Activated naive CD4-positive, alpha-beta T cell treated with anti-CD3 and anti-CD28 coated beads, Interleukin-2, amount 50 U/mL, for 72 hours (primary cell): ENCODE results near the gene CDHR2. TPM values are rescaled to one million over a fixed set of nuclear protein-coding genes. Genes with fewer than 3 reads are reported as not detected.
"Not testable (repeated sequence)": the region's sequence is repeated elsewhere in the genome, so short reads cannot be mapped to it uniquely, and the experiment has no call there.

Source experiments
- ATAC-seq, 2 donors: fragments of 150-1000 bp; cut with Tn5 transposase; 2 replicates each; pipeline ENCODE4 v1.10.0; 2021; ENCODE audit warnings: mild to moderate bottlenecking in 2 of 2, moderate library complexity in 2 of 2
- DNase-seq, 2 donors: peaks; one replicate each; pipeline ENCODE4 v3.0.0; 2021 to 2022; ENCODE audit warnings: low spot score in 2 of 2
- H3K27ac Mint-ChIP-seq, 2 donors: one replicate each; pipeline ENCODE4 v1.8.0; 2022; ENCODE audit warnings: mild to moderate bottlenecking in 2 of 2, mixed read lengths in 2 of 2
- H3K36me3 Mint-ChIP-seq, 2 donors: one replicate each; pipeline ENCODE4 v1.8.0; 2022; ENCODE audit warnings: mixed read lengths in 2 of 2
- H3K9me3 Mint-ChIP-seq, 2 donors: one replicate each; pipeline ENCODE4 v1.8.0; 2022; ENCODE audit warnings: mixed read lengths in 2 of 2
- total RNA-seq, 2 donors: library from RNA; stranded (reverse); gene quantifications; one replicate each; pipeline ENCODE4 v1.2.3, GENCODE V29; 2022

CDHR2 gene
- total RNA-seq, 2 donors from 2014 or later = 0.05 to 0.54 TPM

DNA sequence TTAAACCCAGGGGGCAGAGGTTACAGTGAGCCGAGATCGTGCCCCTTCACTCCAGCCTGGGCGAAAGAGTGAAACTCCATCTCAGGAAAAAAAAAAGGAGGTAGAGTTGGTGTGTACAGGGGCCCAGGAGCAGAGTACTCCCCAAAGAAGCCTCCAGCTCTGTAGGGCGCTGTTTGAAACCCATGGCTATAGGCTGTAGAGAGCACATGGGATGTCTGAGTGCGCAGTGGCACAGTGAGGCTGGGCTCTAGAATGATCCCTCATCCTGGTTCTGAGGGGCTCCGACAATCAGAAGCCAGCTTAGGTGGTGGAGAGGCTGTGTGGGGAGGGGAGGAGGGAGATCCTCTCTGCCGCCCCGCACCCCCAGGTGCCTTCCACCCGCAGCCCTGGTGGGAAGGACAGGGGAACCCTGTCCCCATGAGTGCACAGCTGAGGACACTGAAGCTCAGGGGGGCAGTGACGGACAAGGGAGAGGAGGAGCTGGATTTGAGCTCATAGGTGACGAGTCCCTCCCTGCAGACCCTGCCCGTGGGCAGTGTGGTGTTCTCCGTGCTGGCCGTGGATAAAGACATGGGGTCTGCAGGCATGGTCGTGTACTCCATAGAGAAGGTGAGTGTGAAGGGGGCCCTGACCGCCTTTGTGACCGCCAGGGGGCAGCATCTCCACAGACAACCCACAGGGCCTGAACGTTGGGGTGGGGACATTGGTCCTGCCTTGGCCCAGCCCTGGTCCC is 24.6 kb downstream of the CDHR2 start:
- DNase-seq (peak; percentile 77 to 86), ATAC-seq (peak; percentile 94 to 95)
- Mint-ChIP-seq H3K27ac (no peak overlapping the region), H3K36me3 (no peaks in the 10 kb centered on the region), H3K9me3 (no peaks in the 10 kb centered on the region)

DNA sequence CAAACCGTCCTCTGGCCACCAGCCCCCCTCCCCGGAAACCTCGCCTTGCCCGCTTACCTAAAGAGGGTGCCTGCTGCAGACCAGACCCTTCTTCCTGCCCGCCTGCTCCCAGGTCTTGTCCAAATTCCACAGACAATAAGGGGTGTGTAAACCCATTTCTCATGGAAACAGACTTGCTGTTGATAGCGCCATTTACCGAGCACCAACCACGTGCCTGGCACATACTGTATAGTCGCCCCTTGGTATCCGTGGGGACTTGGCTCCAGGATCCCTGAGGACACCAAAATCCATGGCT is 25.1 kb downstream of the CDHR2 start:
- ATAC-seq = no peak
- Mint-ChIP-seq H3K27ac (no peak overlapping the region), H3K9me3 (no peaks in the 10 kb centered on the region), H3K36me3 (no peaks in the 10 kb centered on the region)
- DNase-seq = no peak

DNA sequence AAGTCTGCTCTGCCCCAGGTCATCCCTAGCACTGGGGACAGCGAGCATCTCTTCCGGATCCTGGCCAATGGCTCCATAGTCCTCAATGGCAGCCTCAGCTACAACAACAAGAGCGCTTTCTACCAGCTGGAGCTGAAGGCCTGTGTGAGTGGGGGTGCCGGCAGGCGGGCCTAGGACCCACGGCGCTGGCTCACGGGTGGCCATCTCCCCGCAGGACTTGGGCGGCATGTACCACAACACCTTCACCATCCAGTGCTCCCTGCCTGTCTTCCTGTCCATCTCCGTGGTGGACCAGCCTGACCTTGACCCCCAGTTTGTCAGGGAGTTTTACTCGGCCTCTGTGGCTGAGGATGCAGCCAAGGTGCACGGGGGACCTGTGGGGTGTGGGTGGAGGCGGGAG is 25.9 kb downstream of the CDHR2 start:
- H3K9me3 Mint-ChIP-seq = no peaks in the 10 kb centered on the region
- no peak for DNase-seq
- ATAC-seq = no peak
- no peaks in the 10 kb centered on the region for H3K36me3 Mint-ChIP-seq
- no peak overlapping the region for H3K27ac Mint-ChIP-seq

GRCh38 chr5:176575488-176576422 is 26.6 kb downstream of the CDHR2 start:
- Mint-ChIP-seq H3K27ac (no peak overlapping the region), H3K36me3 (no peaks in the 10 kb centered on the region), H3K9me3 (no peaks in the 10 kb centered on the region)
- DNase-seq (no peak), ATAC-seq (no peak)

DNA sequence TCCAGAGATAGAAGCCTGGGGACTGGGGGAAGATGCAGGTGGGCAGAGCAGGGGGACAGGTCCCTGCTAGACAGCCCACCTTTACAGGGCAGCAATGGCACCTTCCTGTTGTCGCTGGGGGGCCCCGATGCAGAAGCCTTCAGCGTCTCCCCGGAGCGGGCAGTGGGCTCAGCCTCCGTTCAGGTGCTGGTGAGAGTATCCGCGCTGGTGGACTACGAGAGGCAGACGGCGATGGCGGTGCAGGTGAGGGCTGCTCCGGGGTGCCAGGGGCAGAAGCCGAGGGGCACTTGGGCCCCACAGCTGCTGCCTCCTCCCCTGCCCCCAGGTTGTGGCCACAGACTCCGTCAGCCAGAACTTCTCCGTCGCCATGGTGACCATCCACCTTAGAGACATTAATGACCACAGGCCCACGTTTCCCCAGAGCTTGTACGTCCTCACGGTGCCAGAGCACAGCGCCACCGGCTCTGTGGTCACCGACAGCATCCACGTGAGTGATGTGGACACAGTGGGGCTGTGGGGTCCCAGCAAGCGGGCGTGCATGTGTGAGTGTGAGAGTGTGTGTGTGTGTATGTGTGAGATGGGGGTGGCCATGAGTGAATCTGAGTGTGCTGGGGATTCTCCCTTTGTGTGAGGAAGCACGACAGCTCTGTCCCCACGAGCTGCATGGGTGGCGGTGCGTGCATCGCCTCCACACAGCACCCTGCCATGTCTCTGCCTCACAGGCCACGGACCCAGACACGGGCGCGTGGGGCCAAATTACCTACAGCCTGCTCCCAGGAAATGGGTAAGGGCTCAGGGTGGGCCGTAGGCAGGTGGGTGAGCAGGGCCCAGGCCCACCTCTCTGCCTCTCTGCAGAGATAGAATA is 28.4 kb downstream of the CDHR2 start:
- H3K36me3 Mint-ChIP-seq = no peaks in the 10 kb centered on the region
- ATAC-seq = no peak
- H3K27ac Mint-ChIP-seq = no peak overlapping the region
- DNase-seq = no peak
- H3K9me3 Mint-ChIP-seq = no peaks in the 10 kb centered on the region

DNA sequence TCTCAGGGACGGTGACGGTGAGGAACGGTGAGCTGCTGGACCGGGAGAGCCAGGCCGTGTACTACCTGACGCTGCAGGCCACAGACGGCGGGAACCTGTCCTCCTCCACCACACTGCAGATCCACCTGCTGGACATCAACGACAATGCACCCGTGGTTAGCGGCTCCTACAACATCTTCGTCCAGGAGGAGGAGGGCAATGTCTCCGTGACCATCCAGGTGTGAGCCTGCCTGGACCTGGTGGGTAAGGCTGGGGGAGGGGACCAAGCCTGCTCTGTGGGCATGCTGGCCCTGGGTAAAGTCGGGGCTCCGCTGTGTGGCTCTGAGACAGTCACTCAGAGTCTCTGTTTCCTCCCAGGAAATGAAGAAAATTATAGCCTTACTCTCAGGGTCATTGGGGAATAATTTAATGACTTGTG is 29.3 kb downstream of the CDHR2 start:
- no peaks in the 10 kb centered on the region for H3K9me3 Mint-ChIP-seq
- no peak overlapping the region for H3K27ac Mint-ChIP-seq
- no peaks in the 10 kb centered on the region for H3K36me3 Mint-ChIP-seq
- DNase-seq (peak in 1 of 2 donors; percentile 25), ATAC-seq (peak; percentile 28 to 53)

DNA sequence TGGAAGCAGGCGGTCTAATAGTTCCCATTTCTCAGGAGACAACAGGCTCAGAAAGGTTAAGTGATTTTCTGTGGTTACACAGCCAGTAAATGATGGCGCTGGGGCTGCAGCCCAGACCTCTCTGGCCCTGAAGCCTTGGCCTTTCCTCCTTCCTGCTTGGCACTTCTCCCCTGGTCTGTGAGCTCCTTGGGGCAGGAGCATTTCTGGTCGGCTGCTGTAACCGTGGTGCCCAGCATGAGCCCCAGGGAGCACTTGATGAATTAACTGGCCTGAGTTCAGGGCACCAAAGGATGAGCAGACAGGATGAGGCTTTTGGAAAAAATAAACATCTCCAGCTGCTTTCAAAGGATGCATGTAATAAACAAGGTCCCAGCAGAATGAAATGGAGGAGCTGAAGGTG is 30.2 kb downstream of the CDHR2 start:
- no peaks in the 10 kb centered on the region for H3K9me3 Mint-ChIP-seq
- H3K27ac Mint-ChIP-seq = no peak overlapping the region
- H3K36me3 Mint-ChIP-seq = no peaks in the 10 kb centered on the region
- ATAC-seq (no peak), DNase-seq (no peak)

DNA sequence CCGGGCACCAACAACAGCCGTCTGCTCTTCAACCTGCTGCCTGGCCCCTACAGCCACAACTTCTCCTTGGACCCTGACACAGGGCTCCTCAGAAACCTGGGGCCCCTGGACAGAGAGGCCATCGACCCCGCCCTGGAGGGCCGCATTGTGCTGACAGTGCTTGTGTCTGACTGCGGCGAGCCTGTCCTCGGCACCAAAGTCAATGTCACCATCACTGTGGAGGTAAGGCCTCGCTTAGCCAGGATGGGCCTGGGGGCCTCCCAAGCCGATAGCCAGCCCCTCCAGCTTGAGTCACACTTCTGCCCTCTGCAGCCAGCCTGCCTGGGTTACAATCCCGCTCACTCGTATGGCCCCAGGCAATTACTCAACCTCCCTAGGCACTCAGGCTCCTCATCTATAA is 32.2 kb downstream of the CDHR2 start:
- H3K36me3 Mint-ChIP-seq = peaks cover 6 to 10% of the 10 kb centered on the region in 2 donors
- ATAC-seq (no peak), DNase-seq (no peak)
- H3K27ac Mint-ChIP-seq = no peak overlapping the region
- H3K9me3 Mint-ChIP-seq = peaks cover 0 to 4% of the 10 kb centered on the region in 2 donors

GRCh38 chr5:176583076-176583475 is 33.9 kb downstream of the CDHR2 start:
- peaks cover 0 to 4% of the 10 kb centered on the region in 2 donors for H3K9me3 Mint-ChIP-seq
- ATAC-seq (no peak), DNase-seq (no peak)
- H3K36me3 Mint-ChIP-seq = peaks cover 6 to 10% of the 10 kb centered on the region in 2 donors
- H3K27ac Mint-ChIP-seq = no peak overlapping the region

DNA sequence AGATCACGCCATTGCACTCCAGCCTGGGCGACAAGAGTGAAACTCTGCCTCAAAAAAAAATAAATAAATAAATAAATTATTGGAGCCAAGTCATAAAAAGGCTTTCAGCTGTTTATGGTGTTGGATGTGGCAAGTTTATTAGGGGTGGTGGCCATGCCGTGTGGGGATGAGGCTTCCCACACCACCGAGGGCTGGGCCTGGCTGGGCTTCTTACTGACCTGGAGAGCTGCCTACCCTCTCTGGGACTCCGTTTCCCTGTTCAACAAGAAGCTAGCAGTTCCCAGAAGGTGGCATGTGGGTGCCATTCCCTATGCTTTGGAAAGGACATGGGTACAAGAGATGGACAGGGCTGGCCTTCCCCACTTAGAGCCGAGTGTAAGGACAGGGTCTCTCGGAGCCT is 38.3 kb downstream of the CDHR2 start:
- peaks cover 6 to 10% of the 10 kb centered on the region in 2 donors for H3K36me3 Mint-ChIP-seq
- H3K9me3 Mint-ChIP-seq = peaks cover 0 to 4% of the 10 kb centered on the region in 2 donors
- ATAC-seq = no peak
- no peak for DNase-seq
- H3K27ac Mint-ChIP-seq = no peak overlapping the region

DNA sequence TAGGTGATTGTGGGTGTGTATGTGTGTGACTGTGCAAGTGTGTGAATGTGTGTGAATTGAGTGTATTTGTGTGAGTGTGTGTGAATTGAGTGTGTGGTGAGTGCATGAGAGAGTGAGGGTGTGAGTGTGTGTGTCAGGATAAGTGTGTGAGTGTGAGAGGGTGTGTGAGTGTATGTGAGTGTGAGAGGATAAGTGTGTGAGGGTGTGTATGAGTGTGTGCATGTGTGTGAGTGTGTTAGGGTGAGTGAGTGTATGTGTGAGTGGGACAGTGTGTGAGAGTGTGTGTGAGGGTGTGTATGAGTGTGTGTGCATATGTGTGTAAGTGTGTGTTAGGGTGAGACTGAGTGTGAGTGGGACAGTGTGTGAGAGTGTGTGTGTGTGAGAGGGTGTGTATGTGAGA is 39.2 kb downstream of the CDHR2 start:
- no peak for DNase-seq
- ATAC-seq = no peak
- no peak overlapping the region for H3K27ac Mint-ChIP-seq
- peaks cover 0 to 4% of the 10 kb centered on the region in 2 donors for H3K9me3 Mint-ChIP-seq
- peaks cover 6 to 10% of the 10 kb centered on the region in 2 donors for H3K36me3 Mint-ChIP-seq

DNA sequence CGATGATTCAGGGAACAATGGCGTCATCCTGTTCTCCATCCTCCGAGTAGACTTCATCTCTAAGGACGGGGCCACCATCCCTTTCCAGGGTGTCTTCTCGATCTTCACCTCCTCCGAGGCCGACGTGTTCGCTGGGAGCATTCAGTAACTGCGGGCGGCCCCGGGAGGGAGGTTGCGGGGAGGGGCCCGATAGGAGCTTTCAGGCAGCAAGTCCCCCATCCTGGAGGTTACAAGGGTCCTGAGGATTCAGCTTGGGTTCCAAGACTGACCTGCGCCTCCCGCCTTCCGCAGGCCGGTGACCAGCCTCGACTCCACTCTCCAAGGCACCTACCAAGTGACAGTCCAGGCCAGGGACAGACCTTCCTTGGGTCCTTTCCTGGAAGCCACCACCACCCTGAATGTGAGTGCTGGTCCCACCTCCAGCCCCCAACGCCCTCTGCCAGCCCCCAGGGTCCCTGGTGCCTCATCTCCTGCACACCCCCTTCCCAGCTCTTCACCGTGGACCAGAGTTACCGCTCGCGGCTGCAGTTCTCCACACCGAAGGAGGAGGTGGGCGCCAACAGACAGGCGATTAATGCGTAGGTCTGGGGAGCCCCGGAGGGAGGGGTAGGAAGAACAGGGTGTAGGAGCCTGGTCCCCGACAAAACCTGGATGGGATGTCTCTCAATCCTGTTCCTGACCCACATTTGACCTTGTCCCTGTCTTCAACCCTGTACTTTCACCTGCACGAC is 40.1 kb downstream of the CDHR2 start:
- H3K9me3 Mint-ChIP-seq = peaks cover 0 to 4% of the 10 kb centered on the region in 2 donors
- no peak for ATAC-seq
- peaks cover 6 to 10% of the 10 kb centered on the region in 2 donors for H3K36me3 Mint-ChIP-seq
- no peak overlapping the region for H3K27ac Mint-ChIP-seq
- DNase-seq = no peak

DNA sequence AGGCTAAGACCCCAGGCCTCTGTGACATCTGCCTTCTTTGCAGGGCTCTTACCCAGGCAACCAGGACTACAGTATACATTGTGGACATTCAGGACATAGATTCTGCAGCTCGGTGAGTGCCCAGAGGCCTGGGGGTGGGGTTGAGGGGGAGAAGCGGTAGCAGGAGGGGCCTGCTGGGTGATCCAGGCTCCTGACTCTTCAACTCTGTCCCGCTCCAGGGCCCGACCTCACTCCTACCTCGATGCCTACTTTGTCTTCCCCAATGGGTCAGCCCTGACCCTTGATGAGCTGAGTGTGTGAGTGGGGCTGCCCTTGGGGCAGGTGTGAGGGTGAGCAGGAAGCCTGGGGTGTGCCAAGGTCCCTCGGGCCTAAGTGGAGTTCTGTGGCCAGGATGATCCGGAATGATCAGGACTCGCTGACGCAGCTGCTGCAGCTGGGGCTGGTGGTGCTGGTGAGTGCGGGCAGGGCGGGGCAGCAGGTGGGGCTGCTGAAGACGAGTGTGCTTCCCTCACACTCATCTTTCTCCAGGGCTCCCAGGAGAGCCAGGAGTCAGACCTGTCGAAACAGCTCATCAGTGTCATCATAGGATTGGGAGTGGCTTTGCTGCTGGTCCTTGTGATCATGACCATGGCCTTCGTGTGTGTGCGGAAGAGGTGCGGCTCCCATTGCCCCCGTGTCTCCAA is 41.0 kb downstream of the CDHR2 start:
- ATAC-seq (no peak), DNase-seq (no peak)
- Mint-ChIP-seq H3K9me3 (peaks cover 0 to 4% of the 10 kb centered on the region in 2 donors), H3K36me3 (peaks cover 5 to 6% of the 10 kb centered on the region in 2 donors), H3K27ac (no peak overlapping the region)

DNA sequence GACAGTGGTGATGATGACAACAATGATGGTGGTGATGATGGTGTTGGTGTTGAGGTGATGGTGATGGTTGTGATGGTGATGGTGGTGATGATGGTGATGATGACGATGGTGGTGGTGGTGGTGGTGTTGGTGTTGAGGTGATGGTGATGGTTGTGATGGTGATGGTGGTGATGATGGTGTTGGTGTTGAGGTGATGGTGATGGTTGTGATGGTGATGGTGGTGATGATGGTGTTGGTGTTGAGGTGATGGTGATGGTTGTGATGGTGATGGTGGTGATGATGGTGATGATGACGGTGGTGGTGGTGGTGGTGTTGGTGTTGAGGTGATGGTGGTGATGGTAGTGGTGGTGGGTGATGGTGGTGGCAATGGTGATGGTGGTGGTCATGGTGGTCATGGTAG is 42.5 kb downstream of the CDHR2 start:
- not testable (repeated sequence) for DNase-seq, H3K27ac Mint-ChIP-seq, H3K36me3 Mint-ChIP-seq, H3K9me3 Mint-ChIP-seq
- peak in 1 of 2 donors; percentile 39 for ATAC-seq

GRCh38 chr5:176592573-176592972 is 43.4 kb downstream of the CDHR2 start:
- ATAC-seq = no peak
- Mint-ChIP-seq H3K36me3 (no peaks in the 10 kb centered on the region), H3K9me3 (no peaks in the 10 kb centered on the region), H3K27ac (no peak overlapping the region)
- no peak for DNase-seq
